CD14-positive monocyte (primary cell): ENCODE results near the gene MTX1. TPM values are rescaled to one million over a fixed set of nuclear protein-coding genes. Genes with fewer than 3 reads are reported as not detected.

Experiments
- DNase-seq, 3 donors: peaks; one replicate each; pipeline ENCODE4 v3.0.0-alpha.2; 2011 to 2022
- H2AFZ ChIP-seq: 2 replicates; pipeline ENCODE4 v1.6.0; 2012; ENCODE audit warnings: mild to moderate bottlenecking, low read depth, low read length, inconsistent platforms; ENCODE audit not compliant: insufficient read depth, poor library complexity, severe bottlenecking
- H3K27ac ChIP-seq, 2 donors: 1 replicate in 1 of 2; 2 replicates in 1 of 2; pipeline ENCODE4 v1.5.1; 2012 to 2013; ENCODE audit warnings: low read length in 2 of 2, control low read depth in 1 of 2, inconsistent platforms in 1 of 2, low read depth in 1 of 2, mild to moderate bottlenecking in 1 of 2
- H3K27me3 ChIP-seq, 2 donors: one replicate each; pipeline versions ENCODE4 v1.6.0 to v1.6.1; 2011 to 2013; ENCODE audit warnings: low read length in 2 of 2; ENCODE audit not compliant: control insufficient read depth in 2 of 2, insufficient read depth in 2 of 2
- H3K36me3 ChIP-seq, 2 donors: replicated peaks in 1 of 2; 1 replicate in 1 of 2; 2 replicates in 1 of 2; pipeline versions ENCODE4 v1.5.1 to v1.6.1; 2012 to 2013; ENCODE audit warnings: low read length in 2 of 2, control low read depth in 1 of 2, inconsistent platforms in 1 of 2, mild to moderate bottlenecking in 1 of 2; ENCODE audit not compliant: insufficient read depth in 2 of 2, control insufficient read depth in 1 of 2
- H3K4me1 ChIP-seq, 2 donors: 1 replicate in 1 of 2; 2 replicates in 1 of 2; pipeline versions ENCODE4 v1.5.1 to v1.6.1; 2012 to 2013; ENCODE audit warnings: low read length in 2 of 2, control low read depth in 1 of 2, inconsistent platforms in 1 of 2, mild to moderate bottlenecking in 1 of 2, moderate library complexity in 1 of 2; ENCODE audit not compliant: insufficient read depth in 2 of 2, control insufficient read depth in 1 of 2
- H3K4me2 ChIP-seq: replicated peaks from 2 replicates; pipeline ENCODE3; 2012; ENCODE audit warnings: low read length, moderate library complexity, mild to moderate bottlenecking; ENCODE audit not compliant: poor library complexity, severe bottlenecking; ENCODE audit errors: extremely low read depth
- H3K4me3 ChIP-seq, 3 experiments: fragments of 200-600 bp in 1 of 3; sonication (generic) in 1 of 3; replicated peaks in 1 of 3; 1 replicate in 2 of 3; 2 replicates in 1 of 3; pipeline ENCODE4 v1.5.1; 2011 to 2013; ENCODE audit warnings: low read length in 3 of 3, mild to moderate bottlenecking in 3 of 3, control low read depth in 2 of 3, low read depth in 2 of 3, inconsistent platforms in 1 of 3, moderate library complexity in 1 of 3
- H3K79me2 ChIP-seq: 2 replicates; pipeline ENCODE4 v1.6.0; 2012; ENCODE audit warnings: mild to moderate bottlenecking, control low read depth, inconsistent platforms, low read length, moderate library complexity; ENCODE audit not compliant: insufficient read depth
- H3K9ac ChIP-seq: 2 replicates; pipeline ENCODE4 v1.6.0; 2017; ENCODE audit warnings: low read length, mild to moderate bottlenecking; ENCODE audit not compliant: insufficient read depth, poor library complexity, severe bottlenecking
- H3K9me3 ChIP-seq, 2 donors: replicated peaks in 1 of 2; 1 replicate in 1 of 2; 2 replicates in 1 of 2; pipeline versions ENCODE4 v1.5.1 to v1.6.1; 2012 to 2013; ENCODE audit warnings: low read length in 2 of 2, control low read depth in 1 of 2; ENCODE audit not compliant: control insufficient read depth in 1 of 2, insufficient read depth in 1 of 2
- H4K20me1 ChIP-seq: 2 replicates; pipeline ENCODE4 v1.6.0; 2012; ENCODE audit warnings: mild to moderate bottlenecking, low read length, control low read depth, moderate library complexity; ENCODE audit not compliant: insufficient read depth
- H3K27ac Mint-ChIP-seq, 7 donors: one replicate each; pipeline ENCODE4 v1.8.0; 2020; ENCODE audit warnings: mild to moderate bottlenecking in 7 of 7, mixed read lengths in 7 of 7, moderate library complexity in 6 of 7, inconsistent platforms in 2 of 7
- H3K27me3 Mint-ChIP-seq, 3 donors: one replicate each; pipeline ENCODE4 v1.8.0; 2021 to 2022; ENCODE audit warnings: low read depth in 3 of 3, mild to moderate bottlenecking in 3 of 3, mixed read lengths in 3 of 3, moderate library complexity in 3 of 3, inconsistent platforms in 1 of 3
- H3K36me3 Mint-ChIP-seq, 2 donors: one replicate each; pipeline ENCODE4 v1.8.0; 2020; ENCODE audit warnings: mixed read lengths in 2 of 2, inconsistent platforms in 1 of 2, mild to moderate bottlenecking in 1 of 2
- H3K4me1 Mint-ChIP-seq: one replicate; pipeline ENCODE4 v1.8.0; 2020; ENCODE audit warnings: mild to moderate bottlenecking, mixed read lengths
- H3K4me3 Mint-ChIP-seq, 2 donors: one replicate each; pipeline ENCODE4 v1.8.0; 2020; ENCODE audit warnings: mild to moderate bottlenecking in 2 of 2, mixed read lengths in 2 of 2, moderate library complexity in 1 of 2
- H3K9me3 Mint-ChIP-seq, 7 donors: one replicate each; pipeline ENCODE4 v1.8.0; 2020 to 2022; ENCODE audit warnings: mixed read lengths in 7 of 7, mild to moderate bottlenecking in 6 of 7, moderate library complexity in 6 of 7, inconsistent platforms in 2 of 7
- CTCF ChIP-seq: fragments of 200-600 bp; IDR thresholded peaks from one replicate; pipeline ENCODE4 v1.8.0; 2022; ENCODE audit warnings: antibody characterized with exemption, mild to moderate bottlenecking
- WGBS: methylation state at CpG from one replicate; pipeline ENCODE4 v1.1.5; 2013; ENCODE audit warnings: missing lambda C conversion rate; ENCODE audit not compliant: insufficient coverage; 5-methylcytosine and 5-hydroxymethylcytosine counted together
- intact Hi-C, 2 donors: fragments of 100-400 bp; cut with micrococcal nuclease; formaldehyde crosslinking; loops; one replicate each; pipeline versions ENCODE4 v1.15.0 to v1.15.1; 2023
- polyA plus RNA-seq, 3 donors: library from polyadenylated mRNA; depleted of rRNA in 1 of 3; unstranded in 2 of 3; stranded (reverse) in 1 of 3; fragments of 300-500 nt in 2 of 3; fragments of >200 nt in 1 of 3; fragmentation: Illumina TruSeq in 2 of 3; gene quantifications; 1 replicate in 2 of 3; 2 replicates in 1 of 3; pipeline ENCODE4 v1.2.3, GENCODE V29; 2012 to 2021

The MTX1 gene
- polyA plus RNA-seq, 3 donors: 79.7 to 101 (median 86.0) TPM

GRCh38 chr1:155184835-155185782 is 23.4 kb upstream of the MTX1 start:
- no peak overlapping the region for H3K9ac ChIP-seq
- H3K4me3 ChIP-seq: no peak overlapping the region
- Mint-ChIP-seq H3K9me3 (no peaks in the 10 kb centered on the region), H3K27me3 (peaks cover 4 to 17% (median 9%) of the 10 kb centered on the region in 3 donors), H3K36me3 (peaks cover 0 to 3% of the 10 kb centered on the region in 2 donors), H3K4me3 (peak overlapping the region in 1 of 2 donors; percentile 64), H3K27ac (peak overlapping the region in 6 of 7 donors; percentile 19 to 73 (median 58)), H3K4me1 (peaks cover 15% of the 10 kb centered on the region)
- H3K27me3 ChIP-seq: no peaks in the 10 kb centered on the region
- H3K27ac ChIP-seq: peak overlapping the region; percentile 6 to 52
- DNase-seq: peak; percentile 81 to 90 (median 89)
- H3K79me2 ChIP-seq: no peaks in the 10 kb centered on the region
- TF ChIP-seq CTCF: peak; percentile 37
- no peaks in the 10 kb centered on the region for H3K9me3 ChIP-seq
- H2AFZ ChIP-seq: peak overlapping the region; percentile 59
- no peaks in the 10 kb centered on the region for H3K36me3 ChIP-seq
- H3K4me2 ChIP-seq: peak overlapping the region; percentile 48
- H4K20me1 ChIP-seq: no peaks in the 10 kb centered on the region
- 56% methylated on average over 21 of the region's 21 CpGs for WGBS
- peaks cover 16 to 17% of the 10 kb centered on the region in 2 donors for H3K4me1 ChIP-seq
- intact Hi-C loops: no loop called here

- peaks cover 4 to 17% (median 9%) of the 10 kb centered on the region in 3 donors for H3K27me3 Mint-ChIP-seq
- peaks cover 15% of the 10 kb centered on the region for H3K4me1 Mint-ChIP-seq
- no peaks in the 10 kb centered on the region for H3K9me3 ChIP-seq
- TF ChIP-seq CTCF: peak; percentile 0
- no peak overlapping the region for H2AFZ ChIP-seq
- no peak overlapping the region for H3K4me3 ChIP-seq
- H3K9ac ChIP-seq: no peak overlapping the region
- peak overlapping the region in 2 of 7 donors; percentile 25 to 63 for H3K27ac Mint-ChIP-seq
- H3K9me3 Mint-ChIP-seq: no peaks in the 10 kb centered on the region
- peak overlapping the region; percentile 48 for H3K4me2 ChIP-seq
- no peak overlapping the region for H3K4me3 Mint-ChIP-seq
- peaks cover 16 to 17% of the 10 kb centered on the region in 2 donors for H3K4me1 ChIP-seq
- no peak for DNase-seq
- H3K79me2 ChIP-seq: no peaks in the 10 kb centered on the region
- WGBS: 87% methylated on average over 5 of the region's 6 CpGs
- no peaks in the 10 kb centered on the region for H3K27me3 ChIP-seq
- no peak overlapping the region for H3K27ac ChIP-seq
- H3K36me3 ChIP-seq: no peaks in the 10 kb centered on the region
- no peaks in the 10 kb centered on the region for H4K20me1 ChIP-seq
- H3K36me3 Mint-ChIP-seq: peaks cover 0 to 3% of the 10 kb centered on the region in 2 donors
- intact Hi-C loops: no loop called here
Measured at GRCh38 chr1:155185783-155186066, 22.8 kb upstream of the MTX1 start.
